DND-41 (cell line): ENCODE data around the gene AFF3.

Experiments used
- EZH2 ChIP-seq: IDR thresholded peaks from 3 replicates; pipeline ENCODE4 v1.6.1; 2012; ENCODE audit warnings: borderline replicate concordance, low read depth, mild to moderate bottlenecking, moderate library complexity, low read length, inconsistent platforms; ENCODE audit not compliant: severe bottlenecking
- TF ChIP-seq, protein P1 (sequence below): IDR thresholded peaks from 2 replicates; pipeline ENCODE4 v1.5.1; 2012; ENCODE audit warnings: borderline replicate concordance, low read length, moderate library complexity, mild to moderate bottlenecking; ENCODE audit not compliant: poor library complexity, severe bottlenecking; ENCODE audit errors: extremely low read depth

DNA sequence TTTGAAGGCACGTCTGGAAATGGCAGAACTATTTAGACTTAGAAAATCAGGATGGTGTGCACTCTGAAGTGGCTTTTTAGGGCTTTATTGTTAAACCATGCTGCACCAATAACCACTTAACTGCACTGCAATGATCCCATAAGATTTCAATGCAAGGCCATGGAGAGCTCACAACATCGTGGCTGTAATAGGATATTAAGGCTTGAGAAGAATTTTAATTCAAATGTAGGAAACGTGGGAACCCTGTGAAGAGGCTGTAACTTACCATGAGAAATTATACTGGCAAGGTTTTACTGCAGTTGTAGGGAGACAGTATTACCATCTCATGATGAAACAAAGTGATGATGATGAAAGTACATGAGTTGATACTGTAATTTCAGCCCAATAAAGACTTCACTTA is 242.5 kb downstream of the AFF3 start:
- TF ChIP-seq, protein P1, sequence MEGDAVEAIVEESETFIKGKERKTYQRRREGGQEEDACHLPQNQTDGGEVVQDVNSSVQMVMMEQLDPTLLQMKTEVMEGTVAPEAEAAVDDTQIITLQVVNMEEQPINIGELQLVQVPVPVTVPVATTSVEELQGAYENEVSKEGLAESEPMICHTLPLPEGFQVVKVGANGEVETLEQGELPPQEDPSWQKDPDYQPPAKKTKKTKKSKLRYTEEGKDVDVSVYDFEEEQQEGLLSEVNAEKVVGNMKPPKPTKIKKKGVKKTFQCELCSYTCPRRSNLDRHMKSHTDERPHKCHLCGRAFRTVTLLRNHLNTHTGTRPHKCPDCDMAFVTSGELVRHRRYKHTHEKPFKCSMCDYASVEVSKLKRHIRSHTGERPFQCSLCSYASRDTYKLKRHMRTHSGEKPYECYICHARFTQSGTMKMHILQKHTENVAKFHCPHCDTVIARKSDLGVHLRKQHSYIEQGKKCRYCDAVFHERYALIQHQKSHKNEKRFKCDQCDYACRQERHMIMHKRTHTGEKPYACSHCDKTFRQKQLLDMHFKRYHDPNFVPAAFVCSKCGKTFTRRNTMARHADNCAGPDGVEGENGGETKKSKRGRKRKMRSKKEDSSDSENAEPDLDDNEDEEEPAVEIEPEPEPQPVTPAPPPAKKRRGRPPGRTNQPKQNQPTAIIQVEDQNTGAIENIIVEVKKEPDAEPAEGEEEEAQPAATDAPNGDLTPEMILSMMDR, result no peak
- TF ChIP-seq EZH2, result no peak
